Esophagus squamous epithelium (tissue), 4 donors: ENCODE data around the gene ASCL1.

Experiments
- CTCF ChIP-seq, 6 experiments: fragments of 450-650 bp in 4 of 6; fragments of 200-600 bp in 2 of 6; sonication (generic) in 2 of 6; IDR thresholded peaks; one replicate each; pipeline ENCODE4 v1.5.1; 2016 to 2019; ENCODE audit warnings: antibody characterized with exemption in 6 of 6, mild to moderate bottlenecking in 4 of 6, moderate library complexity in 4 of 6
- POLR2A ChIP-seq, 4 donors: fragments of 450-650 bp; IDR thresholded peaks; one replicate each; pipeline ENCODE4 v1.6.1; 2017; ENCODE audit warnings: antibody characterized with exemption in 4 of 4, mild to moderate bottlenecking in 4 of 4, moderate library complexity in 3 of 4

DNA sequence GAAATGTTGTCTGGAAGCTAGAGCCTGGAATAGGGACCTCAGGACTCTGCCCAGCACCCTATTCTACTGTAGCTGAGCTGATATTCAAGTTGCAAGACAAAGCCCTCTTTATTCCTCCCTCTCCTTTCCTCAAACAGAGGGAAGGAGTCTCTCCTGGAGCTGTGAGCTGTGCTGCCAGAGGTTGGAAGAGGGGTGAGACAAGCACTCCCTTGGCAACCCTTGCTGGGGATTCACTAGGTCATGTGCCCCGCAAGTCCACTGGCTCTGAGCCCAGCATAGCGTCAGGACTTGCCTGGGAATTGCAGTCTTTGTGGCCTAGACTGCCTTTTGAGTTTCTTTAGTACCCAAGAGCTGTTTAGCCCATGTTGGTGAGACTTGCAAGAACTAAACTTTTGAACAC, 11.4 kb upstream of the ASCL1 start:
- TF ChIP-seq POLR2A (IDR thresholded peaks at IDR 0.05) (no peak), CTCF (IDR thresholded peaks at IDR 0.05) (no peak)
